H1 (cell line): ENCODE results near the gene SGSM1. TPM values are rescaled to one million over a fixed set of nuclear protein-coding genes. Genes with fewer than 3 reads are reported as not detected.

Experiments used
- ASH2L ChIP-seq: fragments of 200-600, 300-600 bp; sonication (generic); IDR thresholded peaks from one replicate; pipeline ENCODE4 v1.7.1; 2017; ENCODE audit warnings: low read length
- ATF3 ChIP-seq: IDR thresholded peaks from 2 replicates; pipeline ENCODE4 v1.6.1; 2011; ENCODE audit warnings: low read depth, mild to moderate bottlenecking, low read length; ENCODE audit not compliant: insufficient read depth
- CBX5 ChIP-seq: fragments of 300-800, 300-1000 bp; sonication (generic); IDR thresholded peaks from 2 replicates; pipeline ENCODE4 v1.7.1; 2016; ENCODE audit warnings: antibody characterized with exemption, low read length, low read depth
- CHD2 ChIP-seq: IDR thresholded peaks from 2 replicates; pipeline ENCODE4 v1.6.1; 2012; ENCODE audit warnings: low read length, improper control_type of control experiment
- CTCF ChIP-seq, 3 experiments: IDR thresholded peaks; 1 replicate in 2 of 3; 2 replicates in 1 of 3; pipeline versions ENCODE4 v1.5.1 to v1.6.1; 2011; ENCODE audit warnings: low read length in 3 of 3, mild to moderate bottlenecking in 3 of 3, inconsistent platforms in 2 of 3, low read depth in 1 of 3, moderate library complexity in 1 of 3; ENCODE audit not compliant: insufficient read depth in 1 of 3; ENCODE audit errors: control extremely low read depth in 1 of 3
- EP300 ChIP-seq, 2 experiments: IDR thresholded peaks; 1 replicate in 1 of 2; 2 replicates in 1 of 2; pipeline ENCODE4 v1.6.1; 2011 to 2012; ENCODE audit warnings: low read depth in 2 of 2, low read length in 2 of 2, mild to moderate bottlenecking in 2 of 2, borderline replicate concordance in 1 of 2, inconsistent platforms in 1 of 2, moderate library complexity in 1 of 2
- HDAC2 ChIP-seq, 2 experiments: fragments of 300-600 bp in 1 of 2; sonication (generic) in 1 of 2; IDR thresholded peaks; 2 replicates each; pipeline ENCODE4 v1.6.1; 2011 to 2012; ENCODE audit warnings: low read depth in 2 of 2, low read length in 2 of 2, mild to moderate bottlenecking in 2 of 2, moderate library complexity in 2 of 2, borderline replicate concordance in 1 of 2, inconsistent platforms in 1 of 2
- KDM1A ChIP-seq: fragments of 200-600, 300-600 bp; sonication (generic); IDR thresholded peaks from 2 replicates; pipeline ENCODE4 v1.7.1; 2016; ENCODE audit warnings: mild to moderate bottlenecking, low read length, borderline replicate concordance
- KDM4A ChIP-seq: IDR thresholded peaks from one replicate; pipeline ENCODE4 v1.7.1; 2012; ENCODE audit warnings: low read depth, mild to moderate bottlenecking, moderate library complexity, low read length, inconsistent platforms; ENCODE audit not compliant: severe bottlenecking
- PHF8 ChIP-seq: fragments of 200-600 bp; sonication (generic); conservative IDR thresholded peaks from 2 replicates; pipeline ENCODE4 v1.7.1; 2012; ENCODE audit warnings: low read depth, mild to moderate bottlenecking, inconsistent platforms, low read length, moderate library complexity
- RBBP5 ChIP-seq: IDR thresholded peaks from 2 replicates; pipeline ENCODE4 v1.7.1; 2012; ENCODE audit warnings: low read depth, mild to moderate bottlenecking, inconsistent platforms, low read length, moderate library complexity, borderline replicate concordance
- SAP30 ChIP-seq: fragments of 300-600 bp; sonication (generic); IDR thresholded peaks from 2 replicates; pipeline ENCODE4 v1.7.1; 2012; ENCODE audit warnings: low read length, moderate library complexity, mild to moderate bottlenecking, inconsistent platforms; ENCODE audit not compliant: insufficient read depth, insufficient replicate concordance
- SIN3A ChIP-seq, 2 experiments: IDR thresholded peaks in 1 of 2; conservative IDR thresholded peaks in 1 of 2; 2 replicates each; pipeline ENCODE4 v1.6.1; 2011 to 2012; ENCODE audit warnings: low read length in 2 of 2, improper control_type of control experiment in 1 of 2, low read depth in 1 of 2, mild to moderate bottlenecking in 1 of 2
- SIRT6 ChIP-seq: IDR thresholded peaks from one replicate; pipeline ENCODE4 v1.7.1; 2012; ENCODE audit warnings: low read length, inconsistent platforms
- SIX5 ChIP-seq: IDR thresholded peaks from 2 replicates; pipeline ENCODE4 v1.6.1; 2011; ENCODE audit warnings: mild to moderate bottlenecking, low read depth, low read length
- SP1 ChIP-seq: IDR thresholded peaks from 2 replicates; pipeline ENCODE4 v1.6.1; 2011; ENCODE audit warnings: low read depth, low read length
- SRF ChIP-seq: IDR thresholded peaks from 2 replicates; pipeline ENCODE4 v1.6.1; 2011; ENCODE audit warnings: mild to moderate bottlenecking, low read depth, low read length, moderate library complexity
- TAF1 ChIP-seq: IDR thresholded peaks from 2 replicates; pipeline ENCODE4 v1.6.1; 2011; ENCODE audit warnings: mild to moderate bottlenecking, low read depth, low read length
- TBP ChIP-seq: IDR thresholded peaks from 2 replicates; pipeline ENCODE4 v1.6.1; 2011; ENCODE audit warnings: low read depth, low read length, improper control_type of control experiment
- ZNF274 ChIP-seq: IDR thresholded peaks from 2 replicates; pipeline ENCODE4 v1.7.0; 2012; ENCODE audit warnings: low read length, borderline replicate concordance; ENCODE audit errors: extremely low read depth
- polyA plus RNA-seq, 7 experiments: library from polyadenylated mRNA; depleted of rRNA in 3 of 7; stranded (reverse) in 5 of 7; unstranded in 2 of 7; fragments of >200 nt in 5 of 7; fragments of 200-250 nt in 2 of 7; gene quantifications; 1 replicate in 5 of 7; 2 replicates in 1 of 7; 4 replicates in 1 of 7; pipeline versions ENCODE4 v1.2.1 to v1.2.3, GENCODE V29; 2011 to 2013; ENCODE audit warnings: missing spikeins in 2 of 7, mixed read lengths in 2 of 7
- total RNA-seq: library from RNA; stranded (reverse); fragmentation: NEBNext Ultra II Directional; extraction: Animal tissue kit (Norgen Biotek cat#: 25700); gene quantifications from 2 replicates; pipeline ENCODE4 v1.2.1, GENCODE V29; 2021

Gene SGSM1
- total and polyA plus RNA-seq, 2 of the 8 experiments (the other 6 are each of a cell fraction or from before 2014, with no cell fraction given) = 2.8 to 5.2 TPM

- peak in 1 of 2 experiments; percentile 100; a peak in 2 of 4 replicates for TF ChIP-seq HDAC2 (IDR thresholded peaks at IDR 0.05; ENCODE audit: borderline replicate concordance in 1 of 2, low read depth in 2 of 2, low read length in 2 of 2)
- no peak for TF ChIP-seq SIRT6
- no peak for TF ChIP-seq SIX5
- no peak for TF ChIP-seq ZNF274
- TF ChIP-seq CHD2 = no peak
- no peak for TF ChIP-seq SIN3A (conservative IDR thresholded peaks at IDR 0.05 in 1 of 2, IDR thresholded peaks at IDR 0.05 in 1 of 2; ENCODE audit: low read depth in 1 of 2, low read length in 2 of 2)
- no peak for TF ChIP-seq RBBP5
- peak; percentile 100 for TF ChIP-seq KDM1A
- TF ChIP-seq PHF8 = peak; percentile 49; the same call in 1 of the 2 replicates
- peak; percentile 91 for TF ChIP-seq KDM4A
- TF ChIP-seq SAP30 = no peak
- no peak for TF ChIP-seq CTCF (IDR thresholded peaks at IDR 0.05; ENCODE audit: control extremely low read depth in 1 of 3, insufficient read depth in 1 of 3, low read depth in 1 of 3, low read length in 3 of 3)
- peak; percentile 78 for TF ChIP-seq ASH2L
- TF ChIP-seq TAF1 = 0 out of 2 replicates have a peak, but pooled peaks have one; percentile 50
- TF ChIP-seq SRF = no peak
- no peak for TF ChIP-seq CBX5
- no peak for TF ChIP-seq TBP
- TF ChIP-seq SP1 = 0 out of 2 replicates have a peak, but pooled peaks have one; percentile 24
- no peak for TF ChIP-seq EP300 (IDR thresholded peaks at IDR 0.05; ENCODE audit: borderline replicate concordance in 1 of 2, low read depth in 2 of 2, low read length in 2 of 2)
- TF ChIP-seq ATF3 = no peak
These were observed at the start of gene SGSM1 (continued) for GRCh38 chr22:24805790-24806662.
